Endothelial cell of umbilical vein (primary cell): ENCODE data around the gene NDUFV1. TPM values are rescaled to one million over a fixed set of nuclear protein-coding genes. Genes with fewer than 3 reads are reported as not detected.

Source experiments
- BruUV-seq: library from RNA; stranded (reverse); fragments of 400-500 nt; replicated peaks from 2 replicates; lab custom pipeline; 2021; lab: Mats Ljungman, UMichigan
- CTCF ChIA-PET: fragments of 300-600, 350-600 bp; sonication (Branson Sonifier 250); formaldehyde crosslinking; loops from one replicate; lab custom pipeline; 2021; ENCODE audit warnings: antibody characterized with exemption, inconsistent platforms; lab: Charles Lee
- POLR2A ChIA-PET: fragments of 300-600, 350-600 bp; sonication (Branson Sonifier 250); formaldehyde crosslinking; loops from one replicate; lab custom pipeline; 2021; ENCODE audit warnings: antibody characterized with exemption, inconsistent platforms; lab: Charles Lee
- DNase-seq: peaks from one replicate; pipeline ENCODE4 v3.0.0-alpha.2; 2011; ENCODE audit warnings: low read depth, low spot score
- FAIRE-seq: peaks from 2 replicates; lab custom pipeline; 2011; peaks lifted over from hg19 to GRCh38; lab: Jason Lieb, UNC
- H2AFZ ChIP-seq: 2 replicates; pipeline ENCODE4 v1.6.0; 2012; ENCODE audit warnings: low read depth, low read length, control low read depth, inconsistent platforms
- H3K27ac ChIP-seq: 2 replicates; pipeline ENCODE4 v1.5.1; 2011; ENCODE audit warnings: low read depth, mild to moderate bottlenecking, control low read depth, low read length, moderate library complexity; ENCODE audit not compliant: insufficient read depth
- H3K27me3 ChIP-seq, 2 experiments: 2 replicates each; pipeline versions ENCODE4 v1.6.0 to v1.6.1; 2011; ENCODE audit warnings: low read length in 2 of 2, mixed read lengths in 1 of 2; ENCODE audit not compliant: control insufficient read depth in 2 of 2, insufficient read depth in 2 of 2
- H3K36me3 ChIP-seq, 2 experiments: 2 replicates in 1 of 2; 3 replicates in 1 of 2; pipeline ENCODE4 v1.5.1; 2011; ENCODE audit warnings: low read length in 2 of 2, mild to moderate bottlenecking in 1 of 2, moderate library complexity in 1 of 2; ENCODE audit not compliant: control insufficient read depth in 2 of 2, insufficient read depth in 2 of 2; ENCODE audit errors: extremely low read depth in 1 of 2
- H3K4me1 ChIP-seq: 3 replicates; pipeline ENCODE4 v1.5.1; 2011; ENCODE audit warnings: mild to moderate bottlenecking, low read length; ENCODE audit not compliant: control insufficient read depth, insufficient read depth; ENCODE audit errors: extremely low read depth
- H3K4me2 ChIP-seq: 2 replicates; pipeline ENCODE4 v1.6.1; 2011; ENCODE audit warnings: low read length, control low read depth, mixed read lengths; ENCODE audit not compliant: insufficient read depth
- H3K4me3 ChIP-seq, 3 experiments: fragments of 200-600 bp in 1 of 3; sonication (generic), shearing (Covaris generic) in 1 of 3; replicated peaks in 1 of 3; 2 replicates each; pipeline ENCODE4 v1.5.1; 2011 to 2016; ENCODE audit warnings: control low read depth in 3 of 3, low read length in 3 of 3, mild to moderate bottlenecking in 2 of 3, inconsistent platforms in 1 of 3, low read depth in 1 of 3, moderate library complexity in 1 of 3; ENCODE audit not compliant: insufficient read depth in 1 of 3
- H3K79me2 ChIP-seq: 2 replicates; pipeline ENCODE4 v1.6.0; 2012; ENCODE audit warnings: low read length, inconsistent platforms; ENCODE audit not compliant: control insufficient read depth, insufficient read depth
- H3K9ac ChIP-seq: replicated peaks from 2 replicates; pipeline ENCODE3; 2011; ENCODE audit warnings: low read length, control low read depth; ENCODE audit not compliant: insufficient read depth; ENCODE audit errors: extremely low read depth
- H3K9me1 ChIP-seq: replicated peaks from 3 replicates; pipeline ENCODE4 v1.6.0; 2011; ENCODE audit warnings: mild to moderate bottlenecking, low read length; ENCODE audit not compliant: control insufficient read depth, insufficient read depth; ENCODE audit errors: extremely low read depth
- H3K9me3 ChIP-seq: replicated peaks from 2 replicates; pipeline ENCODE4 v1.5.1; 2012; ENCODE audit warnings: low read length, inconsistent platforms; ENCODE audit not compliant: control insufficient read depth, insufficient read depth
- H4K20me1 ChIP-seq: replicated peaks from 2 replicates; pipeline ENCODE3; 2011; ENCODE audit warnings: mild to moderate bottlenecking, low read length; ENCODE audit not compliant: control insufficient read depth, insufficient read depth; ENCODE audit errors: extremely low read depth
- GATA2 ChIP-seq: IDR thresholded peaks from 2 replicates; pipeline ENCODE4 v1.7.0; 2011; ENCODE audit warnings: low read depth, mild to moderate bottlenecking, moderate library complexity, mixed read lengths, low read length; ENCODE audit not compliant: insufficient read length, insufficient read depth
- MAX ChIP-seq: IDR thresholded peaks from 2 replicates; pipeline ENCODE4 v1.6.1; 2011; ENCODE audit not compliant: insufficient read depth, insufficient read length
- MYC ChIP-seq: IDR thresholded peaks from one replicate; pipeline ENCODE4 v1.6.1; 2011; ENCODE audit warnings: mild to moderate bottlenecking, low read depth, low read length
- POLR2AphosphoS5 ChIP-seq: IDR thresholded peaks from 2 replicates; pipeline ENCODE4 v1.6.1; 2012; ENCODE audit warnings: low read depth, mild to moderate bottlenecking, control low read depth, low read length, moderate library complexity; ENCODE audit not compliant: insufficient read depth
- dilution Hi-C: fragments of 300-500 bp; cut with MboI; formaldehyde crosslinking; loops from one replicate; pipeline ENCODE4 v1.15.0; 2019; ENCODE audit warnings: low sequenced_read_pairs; ENCODE audit not compliant: extremely low pct_ligation_motif_present
- intact Hi-C: fragments of 100-400 bp; cut with micrococcal nuclease; formaldehyde crosslinking; loops from one replicate; pipeline ENCODE4 v1.10.0; 2022
- polyA plus RNA-seq, 4 experiments: library from polyadenylated mRNA; depleted of rRNA in 3 of 4; stranded (reverse) in 3 of 4; unstranded in 1 of 4; fragments of >200 nt; gene quantifications; 2 replicates each; pipeline versions ENCODE4 v1.2.1 to v1.2.3, GENCODE V29; 2011 to 2012; ENCODE audit warnings: missing spikeins in 1 of 4
- total RNA-seq: library from RNA; stranded (reverse); gene quantifications from 2 replicates; pipeline ENCODE4 v1.2.3, GENCODE V29; 2021
- TF ChIP-seq, protein P1 (sequence below), 2 donors: IDR thresholded peaks; 1 replicate in 1 of 2; 2 replicates in 1 of 2; pipeline ENCODE4 v1.5.1; 2011; ENCODE audit warnings: low read length in 2 of 2, mild to moderate bottlenecking in 2 of 2, moderate library complexity in 2 of 2, control low read depth in 1 of 2, inconsistent platforms in 1 of 2, low read depth in 1 of 2; ENCODE audit not compliant: insufficient read depth in 1 of 2; ENCODE audit errors: extremely low read depth in 1 of 2

NDUFV1 gene
- total and polyA plus RNA-seq, 2 donors (not counting 3 experiments of a cell fraction or from before 2014, with no cell fraction given): 191 to 203 TPM

DNA sequence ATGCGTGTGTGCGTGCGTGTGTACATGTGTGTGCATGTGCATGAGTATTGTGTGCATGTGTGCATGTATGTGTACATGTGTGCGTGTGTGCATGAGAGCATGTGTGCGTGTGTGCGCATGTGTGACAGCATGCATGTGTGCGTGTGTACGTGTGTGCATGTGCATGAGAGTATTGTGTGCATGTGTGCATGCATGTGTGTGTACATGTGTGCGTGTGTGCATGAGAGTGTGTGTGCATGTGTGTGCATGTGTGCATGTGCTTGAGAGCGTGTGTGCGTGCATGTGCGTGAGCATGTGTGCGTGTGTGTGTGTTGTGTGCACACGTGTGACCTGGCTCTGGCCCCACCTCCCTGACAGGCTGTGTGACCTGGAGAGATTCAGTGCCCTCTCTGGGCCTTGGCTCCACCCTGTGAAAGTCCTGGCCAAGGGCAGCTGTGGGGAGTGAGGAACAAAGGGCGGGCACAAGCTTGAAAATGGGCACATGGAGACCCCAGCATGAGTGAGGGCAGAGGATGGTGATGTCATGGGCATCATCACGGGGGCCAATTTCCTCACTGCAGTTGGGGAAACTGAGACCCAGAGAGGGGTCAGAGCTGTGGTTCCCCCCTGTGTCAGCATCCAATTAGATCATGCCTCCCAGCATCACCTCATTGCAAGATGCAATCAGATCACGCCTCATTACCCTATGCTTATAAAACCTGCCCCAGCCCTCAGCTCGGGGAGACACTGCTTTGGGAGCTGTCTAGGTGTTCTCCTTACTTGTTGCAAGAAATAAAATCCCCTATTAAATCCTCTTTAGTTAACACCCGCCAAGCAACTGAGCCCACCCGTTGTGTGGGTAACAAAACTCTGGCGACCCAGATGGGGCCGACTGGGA is 43.1 kb downstream of the NDUFV1 start:
- Histone ChIP-seq H3K36me3 (no peaks in the 10 kb centered on the region), H3K27me3 (no peaks in the 10 kb centered on the region), H3K27ac (no peak overlapping the region), H3K4me1 (no peaks in the 10 kb centered on the region), H4K20me1 (no peaks in the 10 kb centered on the region), H3K9me3 (no peaks in the 10 kb centered on the region), H3K4me2 (no peak overlapping the region), H3K79me2 (no peaks in the 10 kb centered on the region), H2AFZ (no peak overlapping the region), H3K4me3 (no peak overlapping the region), H3K9me1 (no peaks in the 10 kb centered on the region), H3K9ac (no peak overlapping the region)
- no peak for TF ChIP-seq POLR2AphosphoS5
- no peak for TF ChIP-seq GATA2
- no peak for TF ChIP-seq MYC
- TF ChIP-seq, protein P1, sequence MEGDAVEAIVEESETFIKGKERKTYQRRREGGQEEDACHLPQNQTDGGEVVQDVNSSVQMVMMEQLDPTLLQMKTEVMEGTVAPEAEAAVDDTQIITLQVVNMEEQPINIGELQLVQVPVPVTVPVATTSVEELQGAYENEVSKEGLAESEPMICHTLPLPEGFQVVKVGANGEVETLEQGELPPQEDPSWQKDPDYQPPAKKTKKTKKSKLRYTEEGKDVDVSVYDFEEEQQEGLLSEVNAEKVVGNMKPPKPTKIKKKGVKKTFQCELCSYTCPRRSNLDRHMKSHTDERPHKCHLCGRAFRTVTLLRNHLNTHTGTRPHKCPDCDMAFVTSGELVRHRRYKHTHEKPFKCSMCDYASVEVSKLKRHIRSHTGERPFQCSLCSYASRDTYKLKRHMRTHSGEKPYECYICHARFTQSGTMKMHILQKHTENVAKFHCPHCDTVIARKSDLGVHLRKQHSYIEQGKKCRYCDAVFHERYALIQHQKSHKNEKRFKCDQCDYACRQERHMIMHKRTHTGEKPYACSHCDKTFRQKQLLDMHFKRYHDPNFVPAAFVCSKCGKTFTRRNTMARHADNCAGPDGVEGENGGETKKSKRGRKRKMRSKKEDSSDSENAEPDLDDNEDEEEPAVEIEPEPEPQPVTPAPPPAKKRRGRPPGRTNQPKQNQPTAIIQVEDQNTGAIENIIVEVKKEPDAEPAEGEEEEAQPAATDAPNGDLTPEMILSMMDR (IDR thresholded peaks at IDR 0.05; ENCODE audit: extremely low read depth in 1 of 2, insufficient read depth in 1 of 2, low read depth in 1 of 2, low read length in 2 of 2): no peak
- peak; percentile 3 for TF ChIP-seq MAX
- ChIA-PET CTCF (interaction anchor here (1.3 to 2.0 kb wide), 2 partner anchors 10 to 36 kb away, joined by 4 to 7 read pairs; no protein-coding TSS in a partner anchor), POLR2A (no interaction called here)
- intact Hi-C loops (no loop called here), dilution Hi-C loops (no loop called here)
- BruUV-seq: no TSS peak
- no peak for DNase-seq
- no peak for FAIRE-seq
